NCI-H526 (cell line): ENCODE data around the gene RNASEH2B.

Experiments used
- DNase-seq, 2 experiments: peaks; one replicate each; lab custom pipeline; 2025; lab: John Stamatoyannopoulos, UW

RNASEH2B gene

GRCh38 chr13:50907781-50908180, 1.8 kb upstream of the RNASEH2B start:
- no peak for DNase-seq

- no peak for DNase-seq
Observed at GRCh38 chr13:50908371-50908770, 1.2 kb upstream of the RNASEH2B start.

DNA sequence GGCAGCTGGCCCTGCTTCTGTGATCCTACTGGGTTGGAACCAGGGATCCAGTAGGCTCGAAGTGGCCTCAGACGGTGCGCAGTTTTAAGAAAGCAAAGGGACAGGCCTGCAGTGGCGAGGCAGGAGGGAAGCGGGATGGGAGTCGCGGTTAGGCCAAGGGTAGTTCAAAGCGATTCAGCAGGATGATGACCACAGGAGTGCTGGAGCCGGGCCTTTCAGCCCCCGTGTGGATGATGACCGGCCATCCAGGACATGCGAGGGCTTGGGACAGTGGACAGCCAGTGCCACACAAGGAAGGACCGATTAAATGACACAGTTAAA, 854 bp downstream of the RNASEH2B start:
- DNase-seq = peak; percentile 71 to 82

DNA sequence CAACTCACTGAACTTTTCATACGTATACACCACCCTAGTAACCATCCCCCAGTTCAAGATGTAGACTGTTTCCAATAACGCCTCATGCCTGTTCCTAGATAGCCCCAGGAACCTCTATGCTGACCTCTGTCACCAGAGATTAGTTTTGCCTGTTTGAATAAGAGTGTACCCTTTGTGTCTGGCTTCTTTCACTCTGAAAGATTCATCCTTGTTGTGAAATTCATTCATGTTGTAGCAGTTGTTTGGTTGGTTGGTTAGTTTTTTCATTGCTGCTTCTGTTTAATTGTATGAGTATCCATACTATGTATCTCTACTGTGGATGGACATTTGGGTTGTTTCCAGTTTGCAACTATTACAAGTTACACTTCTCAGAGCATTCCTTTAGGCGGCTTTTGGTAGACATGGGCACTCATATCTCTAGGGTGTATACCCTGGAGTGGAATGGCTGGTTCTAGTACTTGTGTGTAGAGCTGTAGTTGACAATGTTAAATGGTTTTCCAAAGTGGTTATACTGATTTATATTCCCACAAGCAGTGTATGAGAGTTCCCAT, 1.6 kb downstream of the RNASEH2B start:
- DNase-seq = peak; percentile 55 to 67

DNA sequence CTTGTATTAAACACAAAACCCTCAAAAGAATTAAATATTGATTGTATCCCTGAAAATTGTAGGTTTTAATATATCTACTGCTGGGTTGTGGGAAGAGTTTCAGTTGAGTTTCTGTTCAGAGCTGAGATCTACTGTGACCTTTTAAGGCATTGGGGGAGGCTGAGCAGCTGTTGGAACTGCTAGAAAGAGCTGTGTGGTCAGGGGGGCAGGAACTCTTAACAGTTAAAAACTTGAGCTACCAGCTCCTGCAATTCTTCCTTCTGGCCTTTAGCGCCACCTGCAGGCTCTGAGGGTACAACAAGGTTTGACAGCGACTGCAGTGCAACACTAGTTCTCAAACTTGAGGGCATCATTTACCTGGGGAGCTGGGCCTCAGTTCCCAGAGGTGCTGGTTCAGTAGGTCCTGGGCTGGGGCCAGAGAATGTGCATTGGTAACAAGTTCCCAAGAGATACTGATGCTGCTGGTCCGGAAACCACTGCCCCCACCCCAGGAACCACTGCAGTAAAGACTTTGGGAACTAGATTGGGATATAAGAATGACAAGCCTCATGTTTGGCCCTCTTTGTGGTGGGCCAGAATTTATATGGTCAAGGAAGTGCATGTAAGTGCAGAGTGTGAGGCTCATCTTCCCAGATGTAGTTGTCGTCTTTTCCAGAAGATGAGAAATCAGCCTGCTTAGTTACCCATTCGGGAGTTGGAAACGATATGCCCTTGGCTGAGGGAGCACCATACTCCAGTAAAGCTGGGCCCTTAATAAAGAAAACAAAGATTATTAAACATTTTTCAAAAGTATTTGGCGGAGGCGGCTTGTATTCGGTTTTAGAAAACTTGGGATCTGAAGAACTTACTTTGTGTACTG, 2.6 kb downstream of the RNASEH2B start:
- DNase-seq = peak; percentile 94 to 98

DNA sequence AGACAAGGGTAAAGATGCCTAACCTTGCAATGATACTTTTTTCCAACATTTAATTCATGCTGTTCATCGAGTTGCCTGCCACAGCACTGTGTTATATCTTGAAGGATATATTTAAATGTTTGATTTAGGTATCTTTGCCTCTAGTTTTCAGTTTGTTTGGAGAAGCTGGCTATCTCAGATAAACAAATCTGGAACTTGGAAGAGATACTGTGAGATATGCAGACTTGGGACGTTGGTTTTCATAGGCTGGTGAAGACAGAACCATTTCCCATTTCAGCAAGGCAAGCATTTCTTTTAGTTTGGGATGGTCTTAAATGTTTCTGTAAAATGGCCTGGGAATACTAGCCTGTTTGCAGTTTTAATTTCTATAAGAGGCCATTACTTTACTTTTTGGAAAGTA, 3.3 kb downstream of the RNASEH2B start:
- no peak for DNase-seq

- DNase-seq = no peak
Observed at GRCh38 chr13:50914176-50914700, 4.6 kb downstream of the RNASEH2B start.

DNA sequence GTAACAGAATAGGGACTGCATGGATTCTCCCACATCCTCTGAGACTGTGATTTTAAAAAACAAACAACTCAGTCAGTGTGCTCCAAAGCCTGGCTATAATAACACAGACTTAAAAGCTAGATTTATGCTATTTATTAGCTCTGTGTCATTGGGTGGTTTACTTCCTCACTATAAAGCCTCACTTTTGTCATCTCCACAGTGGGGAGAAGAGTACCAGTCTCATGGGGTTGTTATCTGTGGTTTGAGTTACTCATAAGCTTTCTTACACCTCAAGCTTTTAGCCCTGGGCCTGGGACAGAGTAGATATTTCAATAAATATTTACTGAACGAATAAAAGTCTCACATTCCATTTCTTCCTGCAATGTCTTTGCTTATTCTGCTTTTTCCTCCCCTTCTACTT, 5.3 kb downstream of the RNASEH2B start:
- no peak for DNase-seq

GRCh38 chr13:50915565-50915964, 6.0 kb downstream of the RNASEH2B start:
- peak in 1 of 2 experiments; percentile 37 for DNase-seq

GRCh38 chr13:50916701-50917184, 7.2 kb downstream of the RNASEH2B start:
- DNase-seq = peak; percentile 9 to 36

DNA sequence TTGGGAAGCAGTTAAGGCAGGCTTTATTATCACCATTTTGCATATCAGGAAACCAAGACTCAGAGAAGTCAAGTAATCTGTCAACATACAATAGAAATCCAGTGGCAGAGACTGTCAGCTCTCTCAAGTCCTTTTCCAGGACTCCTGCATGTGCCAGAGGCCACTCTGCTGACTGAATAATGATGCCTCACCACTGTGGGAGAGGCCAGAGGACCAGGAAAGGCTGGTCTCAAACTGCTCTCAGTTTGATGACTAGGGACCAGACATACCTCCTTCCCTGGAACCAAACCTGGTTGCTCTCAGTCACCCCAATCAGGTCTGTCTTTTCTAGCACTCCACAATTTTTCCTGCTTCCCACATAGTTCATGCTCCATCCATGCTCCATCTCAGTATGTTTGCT, 8.0 kb downstream of the RNASEH2B start:
- no peak for DNase-seq

DNA sequence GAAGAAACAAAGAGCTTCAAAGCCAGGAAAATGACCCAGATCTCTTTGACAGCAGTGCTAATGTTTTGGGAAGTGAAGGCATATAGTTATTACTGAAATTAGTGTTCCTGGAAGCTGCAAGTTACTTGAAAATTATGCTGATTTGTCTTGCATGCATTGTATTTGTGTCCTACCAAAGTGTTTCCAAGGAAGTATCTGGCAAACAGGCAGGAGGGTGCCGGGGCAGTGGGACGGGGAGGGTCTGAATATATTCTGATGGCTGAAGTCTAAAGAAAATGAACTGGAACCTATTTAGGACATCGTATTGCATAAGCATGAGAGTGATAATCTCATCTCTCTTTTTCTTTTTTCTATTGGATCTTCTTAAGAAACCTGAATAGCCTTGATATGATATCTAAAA, 9.0 kb downstream of the RNASEH2B start:
- no peak for DNase-seq

- DNase-seq = no peak
Observed at GRCh38 chr13:50919277-50919676, 9.7 kb downstream of the RNASEH2B start.

DNA sequence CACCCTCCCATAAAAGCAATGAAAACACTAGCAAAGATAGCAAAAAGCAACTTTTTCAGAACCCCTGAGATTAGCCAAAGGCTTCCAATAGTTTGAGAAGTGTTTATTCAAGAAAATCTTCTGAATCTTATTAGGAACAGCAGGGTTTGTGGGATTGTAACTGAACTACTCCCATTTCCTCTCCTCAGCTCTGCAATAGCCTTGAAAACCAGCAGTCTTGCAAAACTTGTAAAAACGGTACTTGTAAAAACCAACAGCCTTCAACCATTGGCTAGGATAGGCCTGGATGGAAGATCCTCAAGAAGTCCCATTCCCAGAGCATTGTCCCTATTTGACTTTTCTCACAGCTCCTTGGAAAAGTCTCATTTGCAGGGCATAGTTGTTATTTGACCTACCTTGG, 12.1 kb downstream of the RNASEH2B start:
- DNase-seq = no peak

- DNase-seq = no peak
Observed at GRCh38 chr13:50923272-50923671, 13.7 kb downstream of the RNASEH2B start.

- no peak for DNase-seq
Observed at GRCh38 chr13:50924025-50924424, 14.4 kb downstream of the RNASEH2B start.

- DNase-seq = no peak
Observed at GRCh38 chr13:50927701-50928100, 18.1 kb downstream of the RNASEH2B start.

GRCh38 chr13:50928102-50928501, 18.5 kb downstream of the RNASEH2B start:
- no peak for DNase-seq

DNA sequence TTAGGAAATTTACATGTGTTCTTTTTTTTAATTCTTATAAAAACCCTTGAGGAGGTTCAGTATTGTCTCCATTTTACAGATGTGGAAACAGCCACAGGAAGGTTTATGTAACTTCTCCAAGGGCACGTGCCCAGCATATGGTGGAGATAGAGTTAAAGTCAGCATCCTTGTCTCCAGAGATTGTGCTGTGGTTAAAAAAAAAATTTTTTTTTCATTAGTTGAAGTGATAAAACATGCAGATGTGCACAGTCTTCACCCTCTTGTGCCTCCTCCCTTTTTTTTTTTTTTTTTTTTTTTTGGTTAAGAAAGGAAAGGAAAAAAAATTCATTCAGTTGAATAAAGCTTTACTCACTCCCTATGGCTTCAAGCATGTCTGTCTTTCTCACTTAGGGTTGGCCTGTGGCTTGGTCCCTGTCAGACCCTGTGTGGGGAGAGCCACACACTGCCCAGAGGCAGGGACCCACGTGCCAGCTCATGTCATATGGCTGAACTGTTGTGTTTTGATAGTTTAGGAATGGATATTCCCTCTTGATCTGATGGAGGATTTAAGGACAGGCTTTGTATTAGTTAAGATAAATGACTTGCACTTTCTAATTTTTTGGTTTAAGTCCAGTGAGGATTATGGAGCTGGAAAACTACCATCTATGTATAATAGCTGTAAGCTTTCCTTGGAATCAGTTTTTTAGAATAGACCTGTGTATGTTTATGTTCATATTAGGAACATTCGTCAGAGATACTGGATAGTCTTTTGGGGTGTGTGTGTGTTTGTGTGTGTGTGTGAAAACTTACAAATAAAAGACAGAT, 19.3 kb downstream of the RNASEH2B start:
- DNase-seq = no peak

DNA sequence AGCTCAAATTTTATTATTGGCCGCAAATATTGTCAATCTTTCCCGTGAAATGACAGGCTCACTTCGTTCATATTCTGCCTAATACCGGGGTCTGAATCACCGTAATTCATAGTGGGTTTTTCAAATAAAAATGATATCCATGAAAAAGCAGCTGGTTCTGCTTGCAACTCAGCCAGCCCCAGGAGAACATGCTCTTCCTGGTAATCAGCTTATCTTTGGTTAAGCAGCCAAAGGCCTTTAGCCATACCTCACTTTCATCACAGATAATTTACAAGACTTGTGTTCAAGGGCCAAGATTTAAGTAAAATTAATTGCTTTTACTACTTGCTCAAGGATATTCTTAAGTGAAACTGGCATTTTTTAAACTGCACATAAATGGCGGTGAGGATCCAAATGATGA, 22.5 kb downstream of the RNASEH2B start:
- DNase-seq = no peak

- DNase-seq = no peak
Observed at GRCh38 chr13:50934735-50935435, 25.3 kb downstream of the RNASEH2B start.

GRCh38 chr13:50936679-50937078, 27.1 kb downstream of the RNASEH2B start:
- no peak for DNase-seq
